Retinal pigment epithelial cell (primary cell): ENCODE results near the gene GNRH2.
A peak's percentile ranks its signal among the peaks of the same experiment; 100 is the strongest.

Experiments used
- DNase-seq: peaks from one replicate; pipeline ENCODE4 v3.0.0-alpha.2; 2010; ENCODE audit warnings: low read depth
- H3K4me3 ChIP-seq: 2 replicates; pipeline ENCODE4 v1.5.1; 2011; ENCODE audit warnings: mild to moderate bottlenecking, low read length, control low read depth, moderate library complexity
- TF ChIP-seq, protein P1 (sequence below): conservative IDR thresholded peaks from 2 replicates; pipeline ENCODE4 v1.5.1; 2011; ENCODE audit warnings: low read depth, low read length, control low read depth, inconsistent platforms

Gene GNRH2

DNA sequence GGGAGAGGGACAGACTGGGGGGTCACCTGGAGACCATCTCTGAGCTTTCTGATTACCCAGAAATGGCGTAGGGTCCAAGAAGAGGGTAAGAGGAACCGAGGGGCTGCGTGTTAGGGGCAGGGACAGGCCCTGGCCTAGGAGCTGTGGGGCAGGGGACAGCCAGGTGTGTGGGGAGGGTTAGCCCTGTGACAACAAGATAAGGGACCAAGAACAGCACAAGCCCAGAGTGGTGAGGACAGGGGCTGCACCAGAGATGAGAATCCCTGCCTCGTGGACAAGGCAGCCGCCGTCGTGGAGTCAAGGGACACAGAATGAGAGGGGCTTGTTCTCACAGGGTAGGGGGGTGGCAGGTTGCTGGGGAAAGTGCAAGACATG is 41.6 kb downstream of the GNRH2 start:
- DNase-seq, result no peak
- no peak overlapping the region for H3K4me3 ChIP-seq
- TF ChIP-seq, protein P1, sequence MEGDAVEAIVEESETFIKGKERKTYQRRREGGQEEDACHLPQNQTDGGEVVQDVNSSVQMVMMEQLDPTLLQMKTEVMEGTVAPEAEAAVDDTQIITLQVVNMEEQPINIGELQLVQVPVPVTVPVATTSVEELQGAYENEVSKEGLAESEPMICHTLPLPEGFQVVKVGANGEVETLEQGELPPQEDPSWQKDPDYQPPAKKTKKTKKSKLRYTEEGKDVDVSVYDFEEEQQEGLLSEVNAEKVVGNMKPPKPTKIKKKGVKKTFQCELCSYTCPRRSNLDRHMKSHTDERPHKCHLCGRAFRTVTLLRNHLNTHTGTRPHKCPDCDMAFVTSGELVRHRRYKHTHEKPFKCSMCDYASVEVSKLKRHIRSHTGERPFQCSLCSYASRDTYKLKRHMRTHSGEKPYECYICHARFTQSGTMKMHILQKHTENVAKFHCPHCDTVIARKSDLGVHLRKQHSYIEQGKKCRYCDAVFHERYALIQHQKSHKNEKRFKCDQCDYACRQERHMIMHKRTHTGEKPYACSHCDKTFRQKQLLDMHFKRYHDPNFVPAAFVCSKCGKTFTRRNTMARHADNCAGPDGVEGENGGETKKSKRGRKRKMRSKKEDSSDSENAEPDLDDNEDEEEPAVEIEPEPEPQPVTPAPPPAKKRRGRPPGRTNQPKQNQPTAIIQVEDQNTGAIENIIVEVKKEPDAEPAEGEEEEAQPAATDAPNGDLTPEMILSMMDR, result no peak

GRCh38 chr20:3085571-3086072 is 42.2 kb downstream of the GNRH2 start:
- no peak overlapping the region for H3K4me3 ChIP-seq
- TF ChIP-seq, protein P1, result no peak
- DNase-seq, result no peak

- no peak overlapping the region for H3K4me3 ChIP-seq
- TF ChIP-seq, protein P1, result no peak
- DNase-seq, result no peak
Measured at GRCh38 chr20:3088031-3088430, 44.6 kb downstream of the GNRH2 start.

GRCh38 chr20:3090565-3090964 is 47.1 kb downstream of the GNRH2 start:
- no peak for DNase-seq
- no peak overlapping the region for H3K4me3 ChIP-seq

DNA sequence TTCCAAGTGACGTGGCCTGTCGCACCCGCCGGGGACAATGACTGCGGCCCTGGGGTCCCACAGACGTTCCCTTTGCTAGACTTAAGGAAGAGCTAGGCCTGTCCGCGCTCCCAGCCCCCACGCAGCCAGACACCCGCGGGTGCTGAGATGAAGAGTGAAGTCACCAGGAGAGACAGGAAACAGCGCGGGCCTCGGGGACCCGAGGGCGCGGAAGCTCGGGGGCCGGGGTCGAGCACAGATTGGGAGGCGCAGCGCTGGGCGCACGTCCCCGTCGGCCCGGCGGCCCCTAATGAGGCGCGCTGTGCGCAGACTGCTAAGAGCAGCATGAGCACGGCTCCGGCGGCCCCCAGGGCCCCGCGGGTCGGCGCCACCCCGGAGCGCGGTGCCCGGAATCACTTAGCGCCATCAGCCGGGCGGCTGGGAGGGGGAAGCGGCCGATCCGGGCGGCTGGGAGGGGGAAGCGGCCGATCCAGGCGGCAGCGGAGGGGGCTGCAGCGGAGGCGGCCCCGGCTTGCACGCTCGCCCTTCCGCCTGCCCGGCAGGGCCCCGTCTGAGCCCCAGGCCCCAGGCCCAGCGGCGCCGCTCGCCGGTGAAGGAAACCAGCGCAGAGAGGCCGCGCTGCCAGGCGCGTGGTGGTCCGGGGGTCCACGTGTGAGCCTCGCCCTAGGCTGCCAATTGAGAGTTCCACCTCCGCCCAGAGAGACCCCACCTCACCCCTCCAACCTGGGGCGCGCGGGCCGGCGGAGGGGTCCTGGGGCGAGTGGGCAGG is 49.4 kb downstream of the GNRH2 start:
- peak overlapping the region; percentile 22 for H3K4me3 ChIP-seq
- TF ChIP-seq, protein P1, result no peak
- DNase-seq, result no peak

More at GRCh38 chr20:3090565-3090964, 47.1 kb downstream of the GNRH2 start:
- TF ChIP-seq, protein P1, result no peak

DNA sequence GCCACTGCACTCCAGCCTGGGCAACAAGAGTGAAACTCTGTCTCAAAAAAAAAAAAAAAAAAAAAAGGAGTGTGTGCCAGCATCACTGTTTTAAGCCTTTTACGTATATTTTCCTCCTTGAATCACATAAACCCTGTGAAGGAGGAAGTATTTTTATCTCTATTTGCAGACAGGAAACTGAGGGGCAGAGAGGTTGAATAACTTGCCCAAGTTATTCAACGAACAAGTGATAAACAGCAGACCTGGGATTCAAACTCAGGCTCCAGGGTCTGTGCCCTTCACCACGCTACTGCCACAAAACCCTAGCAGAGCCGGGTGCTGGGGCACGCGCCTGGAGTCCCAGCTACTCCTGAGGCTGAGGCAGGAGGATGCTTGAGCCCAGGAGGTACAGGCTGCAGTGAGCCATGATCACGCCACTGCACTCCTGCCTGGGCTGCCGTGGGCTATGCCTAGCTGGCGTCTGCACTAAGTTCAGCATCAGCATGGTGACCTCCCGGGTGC is 50.5 kb downstream of the GNRH2 start:
- TF ChIP-seq, protein P1, result no peak
- DNase-seq, result no peak

More for the DNA sequence above, 50.5 kb downstream of the GNRH2 start:
- H3K4me3 ChIP-seq, result no peak overlapping the region
